ENCODE measurements around the gene ZNF263.

Gene ZNF263

GRCh38 chr16:3321816-3322215 lies 38.5 kb downstream of the ZNF263 start:
- TF ChIP-seq CTCF (conservative IDR thresholded peaks at IDR 0.05; ENCODE audit: low read depth, low read length), result no peak
- no peak overlapping the region for H3K4me3 ChIP-seq (ENCODE audit: low read length)
- DNase-seq (ENCODE audit: low read depth), result no peak

GRCh38 chr16:3327514-3327913 lies 44.2 kb downstream of the ZNF263 start:
- TF ChIP-seq CTCF (conservative IDR thresholded peaks at IDR 0.05; ENCODE audit: low read depth, low read length), result no peak
- no peak overlapping the region for H3K4me3 ChIP-seq (ENCODE audit: low read length)
- DNase-seq (ENCODE audit: low read depth), result no peak

GRCh38 chr16:3328104-3328503 lies 44.8 kb downstream of the ZNF263 start:
- no peak for TF ChIP-seq CTCF (conservative IDR thresholded peaks at IDR 0.05; ENCODE audit: low read depth, low read length)
- DNase-seq (ENCODE audit: low read depth), result no peak
- H3K4me3 ChIP-seq (ENCODE audit: low read length), result no peak overlapping the region

- DNase-seq (ENCODE audit: low read depth), result no peak
- H3K4me3 ChIP-seq (ENCODE audit: low read length), result no peak overlapping the region
- no peak for TF ChIP-seq CTCF (conservative IDR thresholded peaks at IDR 0.05; ENCODE audit: low read depth, low read length)
Measured at GRCh38 chr16:3328643-3329042, 45.4 kb downstream of the ZNF263 start.
